ENCODE data around the gene NEFH.

DNA sequence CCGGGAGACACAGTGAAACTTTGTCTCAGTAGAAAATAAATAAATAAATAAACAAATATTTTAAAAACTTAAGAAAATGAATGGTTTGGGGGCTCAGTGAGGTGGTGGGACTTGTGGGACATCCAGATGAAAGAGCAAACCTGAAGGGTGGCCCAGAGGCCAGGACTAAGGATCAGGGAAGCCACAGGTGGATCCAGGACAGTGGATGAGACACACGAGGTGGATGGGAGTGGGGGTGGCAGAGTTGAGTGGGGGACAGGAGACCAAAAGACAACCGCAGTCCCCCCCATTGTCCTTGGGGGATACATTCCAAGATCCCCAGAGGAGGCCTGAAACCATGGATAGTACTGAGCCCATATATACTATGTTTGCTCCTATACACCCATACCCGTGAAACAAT, 34.5 kb upstream of the NEFH start:
- TF ChIP-seq SP1 (IDR thresholded peaks at IDR 0.05) (no peak), NFRKB (IDR thresholded peaks at IDR 0.05) (no peak), FOXM1 (IDR thresholded peaks at IDR 0.05; ENCODE audit: borderline replicate concordance) (no peak), BHLHE40 (IDR thresholded peaks at IDR 0.05; ENCODE audit: borderline replicate concordance) (no peak), FOXA1 (IDR thresholded peaks at IDR 0.05) (no peak)

Data from HEK293T (cell line).